Measurements from ENCODE around the gene DHODH.

DHODH gene

DNA sequence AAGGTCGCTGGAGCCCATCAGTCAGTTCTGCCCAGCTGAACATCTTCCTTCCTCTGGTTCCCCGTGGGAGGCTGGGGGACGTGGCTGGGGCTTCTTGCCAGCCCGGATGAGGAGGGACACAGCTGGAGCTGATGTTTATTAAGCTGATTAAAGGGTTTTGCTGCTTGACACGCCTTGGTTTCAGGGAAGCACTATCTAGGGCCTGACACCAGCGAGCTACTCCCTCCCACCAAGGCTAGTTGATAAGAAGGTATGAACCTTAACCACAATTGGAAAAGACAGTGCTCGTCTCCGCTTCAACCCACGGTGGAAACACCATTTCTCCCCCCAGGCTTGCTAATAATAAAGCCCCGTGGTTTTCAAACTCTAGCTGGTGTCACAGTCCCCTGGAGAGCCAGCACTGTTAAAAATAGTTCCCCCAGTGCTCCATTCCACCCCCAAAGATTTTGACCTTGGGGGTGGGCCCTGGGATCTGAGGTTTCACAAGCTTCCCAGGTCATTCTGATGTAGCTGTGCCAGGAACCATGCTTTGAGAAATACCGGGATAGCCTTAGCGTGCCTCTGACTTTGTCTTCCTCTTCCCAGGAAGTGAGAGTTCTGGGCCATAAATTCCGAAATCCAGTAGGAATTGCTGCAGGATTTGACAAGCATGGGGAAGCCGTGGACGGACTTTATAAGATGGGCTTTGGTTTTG is 5.5 kb downstream of the DHODH start:
- no peak for DNase-seq

DNA sequence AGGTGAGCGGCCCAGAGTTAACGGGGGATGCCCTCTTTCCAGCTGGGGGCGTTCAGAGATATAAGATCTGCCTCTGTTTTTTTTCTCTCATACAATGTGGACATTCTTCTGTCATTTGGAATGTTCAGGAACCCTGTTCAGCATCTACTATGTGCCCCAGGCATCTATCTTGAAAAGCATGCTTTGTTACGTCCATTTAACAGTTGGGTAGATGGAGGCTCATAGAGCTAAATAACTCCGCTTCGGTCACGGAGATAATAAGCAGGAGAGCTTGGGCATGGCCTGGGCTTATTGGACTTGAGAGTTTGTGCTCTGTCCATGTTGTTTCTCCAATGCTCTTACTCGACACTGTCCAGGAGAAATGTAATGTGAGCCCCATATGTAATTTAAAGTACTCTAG is 6.1 kb downstream of the DHODH start:
- DNase-seq: no peak

- DNase-seq: no peak
Measured at GRCh38 chr16:72015124-72015523, 6.6 kb downstream of the DHODH start.

DNA sequence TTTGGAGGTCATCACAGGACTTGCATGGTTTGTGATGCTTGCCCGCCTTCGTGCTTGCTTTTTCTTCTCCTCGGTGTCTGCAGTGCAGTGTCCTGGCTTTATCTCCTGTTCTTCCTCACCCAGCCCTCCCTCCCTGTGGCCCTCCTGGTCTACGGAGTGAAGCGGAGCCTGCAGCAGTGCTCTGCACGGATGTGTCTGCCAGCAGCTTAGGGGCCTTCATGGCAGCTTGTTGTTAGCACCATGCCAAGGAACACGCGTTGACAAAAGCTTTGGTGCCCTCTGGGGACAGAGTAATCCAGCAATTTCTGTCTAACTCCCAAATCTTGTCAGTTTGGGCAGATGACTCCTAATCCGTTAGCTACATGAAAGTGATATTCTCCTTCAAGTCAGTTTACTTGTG is 9.9 kb downstream of the DHODH start:
- peak in 4 of 51 donors; percentile 8 to 30 (median 18) for DNase-seq

DNA sequence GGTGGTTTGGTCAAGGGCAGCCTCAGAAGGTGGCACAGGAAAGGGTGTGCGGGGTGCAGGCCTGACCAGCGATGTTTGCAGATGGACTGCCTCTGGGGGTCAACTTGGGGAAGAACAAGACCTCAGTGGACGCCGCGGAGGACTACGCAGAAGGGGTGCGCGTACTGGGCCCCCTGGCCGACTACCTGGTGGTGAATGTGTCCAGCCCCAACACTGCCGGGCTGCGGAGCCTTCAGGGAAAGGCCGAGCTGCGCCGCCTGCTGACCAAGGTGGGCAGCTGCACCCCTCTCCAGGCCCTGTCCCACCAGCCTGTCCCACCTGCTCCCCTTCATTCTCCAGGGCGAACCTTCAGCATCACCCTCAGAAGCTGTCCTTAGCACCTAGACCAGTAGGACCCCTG is 12.5 kb downstream of the DHODH start:
- no peak for DNase-seq

DNA sequence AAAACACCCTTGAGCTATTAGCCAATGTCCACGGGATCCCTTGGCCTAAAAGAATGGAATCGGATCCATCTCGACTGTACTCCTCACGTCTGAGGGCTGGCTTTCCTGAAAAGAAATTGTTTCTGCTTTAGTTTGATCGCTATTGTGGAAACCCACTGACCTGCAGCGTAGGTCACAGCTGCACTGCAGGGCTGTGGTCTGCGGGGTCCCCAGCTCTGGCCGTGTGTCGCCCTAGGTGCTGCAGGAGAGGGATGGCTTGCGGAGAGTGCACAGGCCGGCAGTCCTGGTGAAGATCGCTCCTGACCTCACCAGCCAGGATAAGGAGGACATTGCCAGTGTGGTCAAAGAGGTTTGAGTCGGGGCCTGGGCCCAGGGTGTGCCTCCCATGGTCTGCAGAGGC is 13.6 kb downstream of the DHODH start:
- no peak for DNase-seq

DNA sequence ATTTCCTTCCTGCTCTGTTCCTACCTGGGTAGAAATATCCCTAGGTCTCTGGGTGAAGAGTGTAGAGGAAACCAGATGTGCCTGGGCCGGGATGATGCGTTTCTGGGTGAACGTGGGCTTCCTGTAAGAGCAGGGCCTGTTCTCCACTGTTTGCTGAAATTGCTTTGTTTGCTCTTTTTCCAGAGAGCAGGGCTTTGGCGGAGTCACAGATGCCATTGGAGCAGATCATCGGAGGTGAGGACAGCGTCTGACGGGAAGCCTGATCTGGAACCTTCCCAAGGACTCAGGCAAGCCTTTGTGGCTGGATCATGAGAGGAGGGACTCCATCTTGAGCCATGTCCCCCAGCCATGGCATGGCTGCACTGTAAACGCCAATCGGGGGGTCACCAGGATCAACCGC is 15.4 kb downstream of the DHODH start:
- DNase-seq: no peak

DNA sequence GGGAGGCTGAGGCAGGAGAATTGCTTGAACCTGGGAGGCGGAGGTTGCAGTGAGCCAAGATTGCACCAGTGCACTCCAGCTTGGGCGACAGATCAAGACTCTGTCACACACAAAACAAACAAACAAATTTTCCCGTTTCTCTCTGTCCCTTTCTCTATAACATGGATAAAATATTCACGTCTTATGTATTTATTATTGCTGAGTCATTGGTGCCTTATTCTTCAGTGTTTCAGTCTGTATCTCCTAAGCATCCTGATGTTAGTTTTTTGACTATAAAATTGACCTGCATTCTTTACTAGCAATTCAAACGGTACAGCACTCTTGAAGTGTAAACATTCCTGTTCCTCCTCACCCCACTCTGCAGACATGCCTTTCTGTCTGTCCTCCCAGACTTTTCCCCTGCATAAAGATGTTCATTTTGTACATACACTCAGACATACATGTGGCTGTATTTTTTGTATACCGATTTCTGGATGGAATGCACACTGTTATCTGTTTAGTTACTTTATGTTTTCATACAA is 16.4 kb downstream of the DHODH start:
- no peak for DNase-seq

DNA sequence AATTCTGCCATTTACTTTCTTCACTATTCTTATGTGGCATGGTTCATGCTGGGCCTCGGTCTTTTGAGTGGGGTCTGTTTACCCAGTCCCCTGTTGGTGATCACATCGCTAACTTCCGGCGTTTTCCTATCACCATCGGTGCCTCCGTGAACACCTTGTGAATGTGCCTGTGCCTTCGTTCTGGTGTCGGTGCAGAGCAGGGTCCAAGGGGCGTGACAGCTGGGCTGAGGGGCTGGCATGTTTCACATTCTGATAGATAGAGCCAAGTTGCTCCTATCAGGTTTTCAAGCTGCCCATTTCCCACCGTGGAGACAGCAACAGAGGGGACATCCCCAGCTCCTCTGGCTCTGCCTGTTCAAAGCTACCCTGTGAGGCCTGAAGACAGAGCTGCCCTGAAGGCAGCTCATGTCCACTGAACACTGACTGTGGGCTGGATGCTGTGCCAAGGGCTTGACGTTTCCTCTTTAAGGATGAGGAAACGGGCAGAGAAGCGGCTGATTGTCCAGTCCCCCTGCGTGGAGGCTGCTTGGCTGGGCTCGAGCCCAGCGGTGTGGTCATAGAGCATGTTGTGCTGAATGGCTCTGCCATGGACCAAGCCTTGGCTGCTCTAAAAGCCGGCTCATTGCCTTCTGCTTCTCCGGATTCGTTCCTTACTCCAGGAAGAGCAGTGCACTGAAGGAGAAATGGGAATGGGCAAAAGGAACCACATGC is 17.0 kb downstream of the DHODH start:
- peak in 37 of 51 donors; percentile 2 to 79 (median 42) for DNase-seq

GRCh38 chr16:72027669-72028378 is 19.3 kb downstream of the DHODH start:
- DNase-seq: no peak

GRCh38 chr16:72029567-72030271 is 21.2 kb downstream of the DHODH start:
- no peak for DNase-seq

DNA sequence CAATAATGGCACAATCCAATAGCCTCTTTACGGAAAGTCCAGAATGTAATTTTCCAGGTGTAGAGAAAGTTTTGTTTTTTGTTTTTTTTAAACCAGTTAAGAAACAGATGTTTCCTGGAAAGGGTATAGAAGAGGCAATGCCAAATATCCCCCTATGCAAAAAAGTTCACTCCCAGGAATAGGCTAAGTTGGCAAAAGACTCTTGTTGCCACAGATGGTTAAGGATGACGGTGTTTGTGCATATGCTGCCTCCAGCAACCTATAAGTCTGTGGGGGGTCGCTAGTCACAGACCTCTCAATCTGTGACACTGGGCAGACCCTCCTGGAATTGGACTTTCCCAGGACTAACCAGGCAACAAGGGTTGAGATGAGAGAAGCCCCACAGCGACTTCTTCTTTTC is 24.9 kb downstream of the DHODH start:
- DNase-seq: no peak

- no peak for DNase-seq
Measured at GRCh38 chr16:72036098-72036497, 27.6 kb downstream of the DHODH start.

DNA sequence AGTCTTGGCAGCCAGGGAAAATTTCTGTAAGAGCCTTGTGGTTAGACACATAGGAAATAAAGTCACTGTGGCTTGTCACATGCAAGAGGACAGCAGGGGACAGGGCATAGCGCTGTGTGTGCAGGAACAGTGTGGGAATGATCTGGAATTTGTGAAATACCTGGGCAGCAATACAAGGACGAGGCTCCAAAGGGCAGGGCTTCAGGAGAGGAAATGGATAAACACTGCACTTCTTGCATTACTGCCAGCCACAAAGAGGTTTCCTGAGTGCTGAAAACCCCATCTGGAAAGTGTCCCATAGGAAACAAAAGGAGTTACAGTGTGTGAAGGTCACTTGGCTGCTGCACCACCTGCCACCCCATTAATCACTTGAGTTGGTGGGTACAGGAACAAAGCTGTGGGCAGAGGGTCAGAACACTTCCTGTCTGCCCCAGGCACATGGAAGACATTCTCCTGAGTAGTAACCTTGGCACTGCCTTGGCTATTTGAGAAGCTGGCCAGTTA is 33.7 kb downstream of the DHODH start:
- peak in 3 of 51 donors; percentile 4 to 20 (median 5) for DNase-seq

GRCh38 chr16:72043058-72043457 is 34.5 kb downstream of the DHODH start:
- DNase-seq: no peak

GRCh38 chr16:72043539-72043938 is 35.0 kb downstream of the DHODH start:
- DNase-seq: no peak

DNA sequence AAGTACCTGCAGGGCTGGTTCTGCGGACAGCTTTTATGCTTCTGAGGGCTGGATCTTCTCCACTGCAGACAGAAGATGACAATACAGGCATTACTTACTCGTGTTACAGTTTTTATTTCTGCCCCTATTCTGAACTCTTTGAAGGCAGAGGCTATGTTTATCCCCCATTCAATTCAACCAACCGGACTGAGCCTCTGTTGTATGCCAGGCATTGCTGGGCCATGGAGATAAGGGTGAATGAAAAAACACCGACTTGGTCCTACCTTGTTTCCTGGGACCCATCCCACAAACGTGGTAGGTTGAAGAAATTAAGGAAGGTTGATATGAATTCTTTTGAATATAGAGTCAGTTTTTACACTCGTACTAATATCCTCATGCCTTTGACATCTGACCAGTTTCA is 35.8 kb downstream of the DHODH start:
- DNase-seq: no peak

- no peak for DNase-seq
Measured at GRCh38 chr16:72044825-72045359, 36.3 kb downstream of the DHODH start.

- DNase-seq: no peak
Measured at GRCh38 chr16:72049110-72049509, 40.6 kb downstream of the DHODH start.

DNA sequence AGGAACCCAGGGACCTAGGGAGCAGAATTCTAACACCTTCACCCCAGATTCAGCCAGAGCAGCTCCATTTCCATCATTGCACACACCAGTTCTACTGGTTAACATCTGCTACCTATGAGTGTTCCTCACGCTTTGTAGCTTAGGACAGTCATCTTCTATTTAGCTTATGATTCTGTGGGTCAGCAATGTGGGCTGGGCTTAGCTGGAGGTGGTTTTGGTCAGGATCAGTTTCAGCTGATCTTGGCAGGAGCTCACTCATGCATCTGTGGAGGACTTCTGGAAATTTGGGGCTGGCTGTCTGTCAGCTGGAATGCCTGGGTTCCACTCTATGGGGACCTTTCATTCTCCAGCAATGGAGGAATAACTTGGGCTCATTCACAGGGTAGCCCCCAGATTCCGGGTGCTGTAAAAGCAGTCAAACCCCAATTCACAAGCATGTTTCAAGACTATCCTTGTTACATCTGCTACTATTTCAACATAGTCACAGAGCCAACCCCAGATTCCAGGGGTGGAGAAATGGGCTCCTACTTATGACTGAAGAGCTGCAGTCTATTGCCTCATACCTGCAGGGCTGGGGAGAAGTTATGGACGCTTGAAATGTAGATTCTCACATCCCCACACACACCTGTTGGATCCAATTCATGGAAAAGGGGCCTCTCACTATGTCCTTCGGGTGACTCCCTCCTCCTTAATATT is 42.4 kb downstream of the DHODH start:
- no peak for DNase-seq

GRCh38 chr16:72051818-72052217 is 43.3 kb downstream of the DHODH start:
- no peak for DNase-seq

All from hypothalamus (tissue), 51 donors.